K562 (cell line): ENCODE results near the gene MBNL1. TPM values are rescaled to one million over a fixed set of nuclear protein-coding genes. Genes with fewer than 3 reads are reported as not detected.

ENCODE experiments used
- ELF1 ChIP-seq: fragments of 200-800 bp; sonication (Bioruptor generic); IDR thresholded peaks from 2 replicates; pipeline ENCODE4 v1.6.1; 2016; ENCODE audit warnings: missing genetic modification characterization, missing compliant biosample characterization
- ELK3 ChIP-seq: fragments of 450-650 bp; formaldehyde crosslinking; IDR thresholded peaks from 2 replicates; pipeline ENCODE4 v1.4.0; 2020; ENCODE audit warnings: mild to moderate bottlenecking
- IRF2 ChIP-seq: sonication (generic); formaldehyde crosslinking; IDR thresholded peaks from 2 replicates; pipeline ENCODE4 v1.8.1; 2022; ENCODE audit warnings: mild to moderate bottlenecking, missing genetic modification reagents
- MTA1 ChIP-seq: fragments of 450-650 bp; IDR thresholded peaks from 2 replicates; pipeline ENCODE4 v1.6.1; 2017; ENCODE audit warnings: borderline replicate concordance
- PCBP2 ChIP-seq: fragments of 200-400 bp; formaldehyde crosslinking; IDR thresholded peaks from 2 replicates; pipeline ENCODE4 v1.6.1; 2018; ENCODE audit warnings: low read length, low read depth, mild to moderate bottlenecking, moderate library complexity; ENCODE audit not compliant: poor library complexity, severe bottlenecking
- POLR2AphosphoS2 ChIP-seq: IDR thresholded peaks from 2 replicates; pipeline ENCODE4 v1.6.1; 2012; ENCODE audit warnings: low read length, improper control_type of control experiment
- RBM14 ChIP-seq: fragments of 200-400 bp; formaldehyde crosslinking; IDR thresholded peaks from 2 replicates; pipeline ENCODE4 v1.6.1; 2018; ENCODE audit warnings: low read depth, mild to moderate bottlenecking, low read length, moderate library complexity, borderline replicate concordance; ENCODE audit not compliant: insufficient read depth
- SMARCB1 ChIP-seq: IDR thresholded peaks from 2 replicates; pipeline ENCODE4 v1.6.1; 2011; ENCODE audit warnings: improper control_type of control experiment, low read depth; ENCODE audit not compliant: insufficient read length
- TEAD1 ChIP-seq, 2 experiments: fragments of 450-650 bp in 1 of 2; sonication (generic) in 1 of 2; formaldehyde crosslinking; IDR thresholded peaks; 2 replicates each; pipeline versions ENCODE4 v1.4.0 to v1.8.0; 2020 to 2022; ENCODE audit warnings: mild to moderate bottlenecking in 2 of 2, missing genetic modification reagents in 1 of 2
- TGIF2 ChIP-seq: sonication (generic); formaldehyde crosslinking; IDR thresholded peaks from 2 replicates; pipeline ENCODE4 v1.8.1; 2022; ENCODE audit warnings: mild to moderate bottlenecking, missing genetic modification reagents, moderate library complexity
- XRCC5 ChIP-seq: fragments of 200-400 bp; formaldehyde crosslinking; IDR thresholded peaks from 2 replicates; pipeline ENCODE4 v1.6.1; 2017; ENCODE audit warnings: low read depth, mild to moderate bottlenecking, low read length
- ZNF507 ChIP-seq: conservative IDR thresholded peaks from 2 replicates; pipeline ENCODE4 v1.6.1; 2017; ENCODE audit warnings: missing genetic modification characterization, missing compliant biosample characterization
- polyA plus RNA-seq, 8 experiments: library from polyadenylated mRNA; depleted of rRNA in 4 of 8; stranded (reverse) in 5 of 8; unstranded in 3 of 8; fragments of >200 nt; fragmentation: Nextera tagmentation in 2 of 8; fragmentation: Illumina TruSeq in 1 of 8; extraction: Ambion mirVana in 2 of 8; extraction: Trizol in 1 of 8; gene quantifications; 2 replicates each; pipeline versions ENCODE4 v1.2.1 to v1.2.3, GENCODE V29; 2011 to 2014; ENCODE audit warnings: inconsistent platforms in 1 of 8, missing spikeins in 1 of 8
- total RNA-seq, 7 experiments: library from RNA; depleted of rRNA in 6 of 7; stranded (reverse); fragments of >200 nt in 6 of 7; fragmentation: Illumina TruSeq in 2 of 7; extraction: Trizol in 2 of 7; gene quantifications; 2 replicates each; pipeline versions ENCODE4 v1.2.1 to v1.2.3, GENCODE V29; 2011 to 2021; ENCODE audit warnings: low replicate concordance in 1 of 7
- TF ChIP-seq, protein P1 (sequence below): fragments of 450-650 bp; IDR thresholded peaks from 2 replicates; pipeline ENCODE4 v1.6.1; 2017; ENCODE audit warnings: antibody characterized with exemption
- TF ChIP-seq, protein P2 (sequence below): sonication (generic); formaldehyde crosslinking; IDR thresholded peaks from 2 replicates; pipeline ENCODE4 v1.8.0; 2022; ENCODE audit warnings: mild to moderate bottlenecking, missing genetic modification reagents, borderline replicate concordance
- TF ChIP-seq, protein P3 (sequence below): fragments of 450-650 bp; formaldehyde crosslinking; IDR thresholded peaks from 2 replicates; pipeline ENCODE4 v1.4.0; 2022; ENCODE audit warnings: missing genetic modification characterization

Gene MBNL1
- total and polyA plus RNA-seq, 9 of the 15 experiments (the other 6 are each of a cell fraction or from before 2014, with no cell fraction given) = 70.3 to 243 (median 220) TPM

GRCh38 chr3:152268555-152269055 is at the start of gene MBNL1 (continued):
- no peak for TF ChIP-seq RBM14
- TF ChIP-seq ELK3 (CRISPR knock-in tag) = no peak
- TF ChIP-seq TEAD1 (CRISPR knock-in tag; IDR thresholded peaks at IDR 0.05) = no peak
- TF ChIP-seq PCBP2 = no peak
- no peak for TF ChIP-seq ZNF507
- TF ChIP-seq XRCC5 = no peak
- no peak for TF ChIP-seq MTA1
- TF ChIP-seq TGIF2 (CRISPR knock-in tag) = no peak
- TF ChIP-seq, protein P1, sequence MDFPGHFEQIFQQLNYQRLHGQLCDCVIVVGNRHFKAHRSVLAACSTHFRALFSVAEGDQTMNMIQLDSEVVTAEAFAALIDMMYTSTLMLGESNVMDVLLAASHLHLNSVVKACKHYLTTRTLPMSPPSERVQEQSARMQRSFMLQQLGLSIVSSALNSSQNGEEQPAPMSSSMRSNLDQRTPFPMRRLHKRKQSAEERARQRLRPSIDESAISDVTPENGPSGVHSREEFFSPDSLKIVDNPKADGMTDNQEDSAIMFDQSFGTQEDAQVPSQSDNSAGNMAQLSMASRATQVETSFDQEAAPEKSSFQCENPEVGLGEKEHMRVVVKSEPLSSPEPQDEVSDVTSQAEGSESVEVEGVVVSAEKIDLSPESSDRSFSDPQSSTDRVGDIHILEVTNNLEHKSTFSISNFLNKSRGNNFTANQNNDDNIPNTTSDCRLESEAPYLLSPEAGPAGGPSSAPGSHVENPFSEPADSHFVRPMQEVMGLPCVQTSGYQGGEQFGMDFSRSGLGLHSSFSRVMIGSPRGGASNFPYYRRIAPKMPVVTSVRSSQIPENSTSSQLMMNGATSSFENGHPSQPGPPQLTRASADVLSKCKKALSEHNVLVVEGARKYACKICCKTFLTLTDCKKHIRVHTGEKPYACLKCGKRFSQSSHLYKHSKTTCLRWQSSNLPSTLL = no peak
- 0 out of 2 replicates have a peak, but pooled peaks have one; percentile 46 for TF ChIP-seq POLR2AphosphoS2
- no peak for TF ChIP-seq SMARCB1
- TF ChIP-seq, protein P2, sequence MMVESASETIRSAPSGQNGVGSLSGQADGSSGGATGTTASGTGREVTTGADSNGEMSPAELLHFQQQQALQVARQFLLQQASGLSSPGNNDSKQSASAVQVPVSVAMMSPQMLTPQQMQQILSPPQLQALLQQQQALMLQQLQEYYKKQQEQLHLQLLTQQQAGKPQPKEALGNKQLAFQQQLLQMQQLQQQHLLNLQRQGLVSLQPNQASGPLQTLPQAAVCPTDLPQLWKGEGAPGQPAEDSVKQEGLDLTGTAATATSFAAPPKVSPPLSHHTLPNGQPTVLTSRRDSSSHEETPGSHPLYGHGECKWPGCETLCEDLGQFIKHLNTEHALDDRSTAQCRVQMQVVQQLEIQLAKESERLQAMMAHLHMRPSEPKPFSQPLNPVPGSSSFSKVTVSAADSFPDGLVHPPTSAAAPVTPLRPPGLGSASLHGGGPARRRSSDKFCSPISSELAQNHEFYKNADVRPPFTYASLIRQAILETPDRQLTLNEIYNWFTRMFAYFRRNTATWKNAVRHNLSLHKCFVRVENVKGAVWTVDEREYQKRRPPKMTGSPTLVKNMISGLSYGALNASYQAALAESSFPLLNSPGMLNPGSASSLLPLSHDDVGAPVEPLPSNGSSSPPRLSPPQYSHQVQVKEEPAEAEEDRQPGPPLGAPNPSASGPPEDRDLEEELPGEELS (CRISPR knock-in tag) = no peak
- peak; percentile 87 for TF ChIP-seq ELF1 (tag)
- no peak for TF ChIP-seq IRF2 (CRISPR knock-in tag)
- TF ChIP-seq, protein P3, sequence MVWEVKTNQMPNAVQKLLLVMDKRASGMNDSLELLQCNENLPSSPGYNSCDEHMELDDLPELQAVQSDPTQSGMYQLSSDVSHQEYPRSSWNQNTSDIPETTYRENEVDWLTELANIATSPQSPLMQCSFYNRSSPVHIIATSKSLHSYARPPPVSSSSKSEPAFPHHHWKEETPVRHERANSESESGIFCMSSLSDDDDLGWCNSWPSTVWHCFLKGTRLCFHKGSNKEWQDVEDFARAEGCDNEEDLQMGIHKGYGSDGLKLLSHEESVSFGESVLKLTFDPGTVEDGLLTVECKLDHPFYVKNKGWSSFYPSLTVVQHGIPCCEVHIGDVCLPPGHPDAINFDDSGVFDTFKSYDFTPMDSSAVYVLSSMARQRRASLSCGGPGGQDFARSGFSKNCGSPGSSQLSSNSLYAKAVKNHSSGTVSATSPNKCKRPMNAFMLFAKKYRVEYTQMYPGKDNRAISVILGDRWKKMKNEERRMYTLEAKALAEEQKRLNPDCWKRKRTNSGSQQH (CRISPR knock-in tag) = no peak
